OCI-LY7 (cell line): ENCODE results near the gene XRCC6. TPM values are rescaled to one million over a fixed set of nuclear protein-coding genes. Genes with fewer than 3 reads are reported as not detected.
"Not testable (repeated sequence)": the region's sequence is repeated elsewhere in the genome, so short reads cannot be mapped to it uniquely, and the experiment has no call there.

Experiments used
- BruUV-seq: library from RNA; stranded (reverse); fragments of 400-500 nt; replicated peaks from 2 replicates; lab custom pipeline; 2021; lab: Mats Ljungman, UMichigan
- CTCF ChIA-PET: fragments of 300-600 bp; sonication (Branson Sonifier 250); formaldehyde crosslinking; loops from one replicate; lab custom pipeline; 2022; ENCODE audit warnings: antibody characterized with exemption; ENCODE audit not compliant: unreplicated experiment; lab: Charles Lee
- POLR2A ChIA-PET: fragments of 300-600 bp; sonication (Branson Sonifier 250); formaldehyde crosslinking; loops from one replicate; lab custom pipeline; 2022; ENCODE audit warnings: antibody characterized with exemption; lab: Charles Lee
- DNase-seq: peaks from one replicate; pipeline ENCODE4 v3.0.0-alpha.2; 2015; ENCODE audit warnings: low spot score
- H2AFZ ChIP-seq: fragments of 200-600 bp; sonication (generic), shearing (Covaris generic); 2 replicates; pipeline ENCODE4 v1.6.1; 2014; ENCODE audit warnings: mild to moderate bottlenecking, antibody characterized with exemption, low read length, moderate library complexity
- H3K27ac ChIP-seq: fragments of 200-600 bp; sonication (generic); 2 replicates; pipeline ENCODE4 v1.5.1; 2014; ENCODE audit warnings: mixed run types, low read depth, mild to moderate bottlenecking, moderate library complexity, low read length, inconsistent platforms; ENCODE audit not compliant: poor library complexity, severe bottlenecking
- H3K36me3 ChIP-seq: fragments of 200-600 bp; sonication (generic); 2 replicates; pipeline ENCODE4 v1.6.1; 2014; ENCODE audit warnings: mild to moderate bottlenecking, antibody characterized with exemption, low read length, moderate library complexity, mixed read lengths; ENCODE audit not compliant: insufficient read depth
- H3K4me1 ChIP-seq: fragments of 200-600 bp; sonication (generic); 2 replicates; pipeline ENCODE4 v1.5.1; 2014; ENCODE audit warnings: mild to moderate bottlenecking, low read length; ENCODE audit not compliant: insufficient read depth, poor library complexity, severe bottlenecking
- H3K4me2 ChIP-seq: fragments of 200-600 bp; sonication (generic); 2 replicates; pipeline ENCODE4 v1.6.1; 2014; ENCODE audit warnings: mild to moderate bottlenecking, low read length
- H3K4me3 ChIP-seq: fragments of 200-600 bp; sonication (generic); 2 replicates; pipeline ENCODE4 v1.5.1; 2014; ENCODE audit warnings: mild to moderate bottlenecking, low read depth, low read length; ENCODE audit not compliant: poor library complexity, severe bottlenecking
- H3K79me2 ChIP-seq: fragments of 200-600 bp; sonication (generic); 2 replicates; pipeline ENCODE4 v1.6.1; 2016; ENCODE audit warnings: low read depth, mild to moderate bottlenecking, low read length, moderate library complexity, mixed read lengths; ENCODE audit not compliant: insufficient read depth
- H3K9me2 ChIP-seq: fragments of 200-600 bp; sonication (generic); 2 replicates; pipeline ENCODE4 v1.6.1; 2016; ENCODE audit warnings: mild to moderate bottlenecking, low read length, mixed read lengths; ENCODE audit not compliant: insufficient read depth
- H3K9me3 ChIP-seq: fragments of 200-600 bp; sonication (generic); 2 replicates; pipeline ENCODE4 v1.6.1; 2014; ENCODE audit warnings: mild to moderate bottlenecking, mixed run types, low read length, mixed read lengths
- H4K20me1 ChIP-seq: fragments of 200-600 bp; sonication (generic); 2 replicates; pipeline ENCODE4 v1.6.1; 2014; ENCODE audit warnings: mild to moderate bottlenecking, antibody characterized with exemption, low read length, moderate library complexity, mixed read lengths; ENCODE audit not compliant: insufficient read depth
- EZH2phosphoT487 ChIP-seq: fragments of 200-600 bp; sonication (generic); IDR thresholded peaks from 2 replicates; pipeline ENCODE4 v1.6.1; 2018; ENCODE audit warnings: low read depth, borderline replicate concordance, mild to moderate bottlenecking, mixed run types, antibody characterized with exemption, low read length, moderate library complexity, mixed read lengths
- intact Hi-C: fragments of 100-400 bp; cut with micrococcal nuclease; formaldehyde crosslinking; loops from one replicate; pipeline ENCODE4 v1.10.0; 2022; ENCODE audit not compliant: unreplicated experiment
- total RNA-seq, 2 experiments: library from RNA; depleted of rRNA in 1 of 2; stranded (reverse); fragments of >200 nt in 1 of 2; shearing (Covaris generic) in 1 of 2; gene quantifications; 2 replicates each; pipeline ENCODE4 v1.2.3, GENCODE V29; 2014 to 2022
- TF ChIP-seq, protein P1 (sequence below): fragments of 200-600 bp; sonication (generic); conservative IDR thresholded peaks from 2 replicates; pipeline ENCODE4 v1.5.1; 2014; ENCODE audit warnings: mild to moderate bottlenecking, antibody characterized with exemption, low read length, moderate library complexity, mixed read lengths

Gene XRCC6
- total RNA-seq, 2 experiments from 2014 or later: 378 to 426 TPM

DNA sequence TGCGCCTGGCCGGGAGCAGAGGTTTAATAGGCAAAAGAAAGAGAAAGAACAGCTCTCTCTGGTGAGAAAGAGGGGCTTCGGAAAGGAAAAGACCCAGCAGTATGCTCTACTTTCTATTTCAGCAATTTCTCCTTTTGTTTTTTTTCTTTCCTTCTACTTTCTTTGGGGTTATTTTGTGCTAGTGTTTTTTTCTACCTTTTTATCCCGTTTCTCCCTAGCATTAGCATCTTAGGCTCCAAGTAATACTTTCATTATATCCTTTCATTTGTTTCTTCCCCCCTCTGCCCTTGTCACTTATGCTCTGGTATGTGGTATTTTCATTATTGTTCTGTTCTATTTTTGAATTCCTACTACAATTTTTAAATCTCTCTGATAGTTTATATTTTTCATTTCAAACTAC lies 63.1 kb downstream of the XRCC6 start:
- H3K9me3 ChIP-seq: no peaks in the 10 kb centered on the region
- no TSS peak for BruUV-seq
- intact Hi-C loops: no loop called here
- ChIA-PET POLR2A (interaction anchor here (0.6 kb wide), 1 partner anchor 267 kb away, joined by 3 read pairs; no protein-coding TSS in a partner anchor), CTCF (interaction anchor here (0.6 kb wide), 1 partner anchor 9 kb away, joined by 3 read pairs; no protein-coding TSS in a partner anchor)
- no peak for TF ChIP-seq EZH2phosphoT487
- TF ChIP-seq, protein P1, sequence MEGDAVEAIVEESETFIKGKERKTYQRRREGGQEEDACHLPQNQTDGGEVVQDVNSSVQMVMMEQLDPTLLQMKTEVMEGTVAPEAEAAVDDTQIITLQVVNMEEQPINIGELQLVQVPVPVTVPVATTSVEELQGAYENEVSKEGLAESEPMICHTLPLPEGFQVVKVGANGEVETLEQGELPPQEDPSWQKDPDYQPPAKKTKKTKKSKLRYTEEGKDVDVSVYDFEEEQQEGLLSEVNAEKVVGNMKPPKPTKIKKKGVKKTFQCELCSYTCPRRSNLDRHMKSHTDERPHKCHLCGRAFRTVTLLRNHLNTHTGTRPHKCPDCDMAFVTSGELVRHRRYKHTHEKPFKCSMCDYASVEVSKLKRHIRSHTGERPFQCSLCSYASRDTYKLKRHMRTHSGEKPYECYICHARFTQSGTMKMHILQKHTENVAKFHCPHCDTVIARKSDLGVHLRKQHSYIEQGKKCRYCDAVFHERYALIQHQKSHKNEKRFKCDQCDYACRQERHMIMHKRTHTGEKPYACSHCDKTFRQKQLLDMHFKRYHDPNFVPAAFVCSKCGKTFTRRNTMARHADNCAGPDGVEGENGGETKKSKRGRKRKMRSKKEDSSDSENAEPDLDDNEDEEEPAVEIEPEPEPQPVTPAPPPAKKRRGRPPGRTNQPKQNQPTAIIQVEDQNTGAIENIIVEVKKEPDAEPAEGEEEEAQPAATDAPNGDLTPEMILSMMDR: no peak
- no peak overlapping the region for H3K27ac ChIP-seq
- peaks cover 34% of the 10 kb centered on the region for H3K4me1 ChIP-seq
- H3K4me2 ChIP-seq: no peak overlapping the region; the same call in 1 of the 2 replicates
- H3K9me2 ChIP-seq: no peaks in the 10 kb centered on the region
- H3K4me3 ChIP-seq: no peak overlapping the region
- peaks cover 94% of the 10 kb centered on the region for H3K79me2 ChIP-seq
- no peak for DNase-seq
- no peak overlapping the region for H2AFZ ChIP-seq
- peaks cover 19% of the 10 kb centered on the region for H4K20me1 ChIP-seq
- peaks cover 48% of the 10 kb centered on the region for H3K36me3 ChIP-seq

DNA sequence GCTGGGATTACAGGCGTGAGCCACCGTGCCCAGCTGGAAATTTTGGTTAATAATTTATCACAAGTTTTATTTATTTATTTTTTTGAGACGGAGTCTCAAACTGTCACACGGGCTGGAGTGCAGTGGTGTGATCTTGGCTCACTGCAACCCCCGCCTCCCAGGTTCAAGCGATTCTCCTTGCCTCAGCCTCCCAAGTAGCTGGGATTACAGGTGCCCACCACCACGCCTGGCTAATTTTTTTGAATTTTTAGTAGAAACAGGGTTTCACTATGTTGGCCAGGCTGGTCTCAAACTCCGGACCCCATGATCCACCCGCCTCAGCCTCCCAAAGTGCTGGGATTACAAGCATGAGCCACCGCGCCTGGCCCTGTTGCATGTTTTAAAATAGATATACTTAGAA lies 65.8 kb downstream of the XRCC6 start:
- peak overlapping the region; percentile 87 for H3K4me3 ChIP-seq

DNA sequence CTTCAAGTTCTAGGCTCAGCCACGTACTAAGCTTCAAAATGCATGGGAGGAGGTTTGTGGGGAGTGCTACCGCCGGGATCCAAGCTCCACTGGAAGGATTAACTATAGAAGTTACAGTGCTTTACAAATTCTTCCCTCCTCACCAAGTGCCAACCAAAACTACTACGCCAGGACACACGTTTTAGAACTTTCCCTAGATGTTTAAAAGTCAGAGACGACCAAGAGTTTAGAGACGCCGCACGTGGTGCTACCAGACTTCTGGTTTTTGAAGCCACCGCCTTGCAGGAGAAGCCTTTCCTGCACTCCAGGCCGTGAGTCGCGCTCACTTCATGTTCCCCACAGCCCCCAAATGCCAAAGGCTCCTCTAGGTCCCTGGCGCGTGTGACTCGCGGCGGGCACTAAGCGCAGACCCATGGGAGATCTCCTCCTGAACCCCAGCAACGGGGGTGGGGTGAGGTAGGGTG lies 66.8 kb downstream of the XRCC6 start:
- CTCF ChIA-PET: no interaction called here
- no peak for TF ChIP-seq EZH2phosphoT487
- TF ChIP-seq, protein P1: no peak

More for the DNA sequence above, 65.8 kb downstream of the XRCC6 start:
- peaks cover 24% of the 10 kb centered on the region for H3K36me3 ChIP-seq
- H4K20me1 ChIP-seq, CTCF ChIA-PET, H3K27ac ChIP-seq, DNase-seq, H2AFZ ChIP-seq, intact Hi-C loops, H3K9me3 ChIP-seq, H3K9me2 ChIP-seq, BruUV-seq: not testable (repeated sequence)
- H3K79me2 ChIP-seq: peaks cover 67% of the 10 kb centered on the region
- H3K4me2 ChIP-seq: peak overlapping the region; percentile 97
- POLR2A ChIA-PET: interaction anchor here (0.6 to 1.1 kb wide), 2 partner anchors 12 to 20 kb away, joined by 4 to 5 read pairs; no protein-coding TSS in a partner anchor
- peaks cover 41% of the 10 kb centered on the region for H3K4me1 ChIP-seq

More for the DNA sequence above, 66.8 kb downstream of the XRCC6 start:
- Histone ChIP-seq H3K4me1 (peaks cover 39% of the 10 kb centered on the region), H4K20me1 (no peaks in the 10 kb centered on the region), H3K9me3 (no peaks in the 10 kb centered on the region), H3K27ac (peak overlapping the region; percentile 83), H3K36me3 (peaks cover 17% of the 10 kb centered on the region), H3K9me2 (no peaks in the 10 kb centered on the region), H3K79me2 (peaks cover 57% of the 10 kb centered on the region), H3K4me3 (peak overlapping the region; percentile 87), H3K4me2 (peak overlapping the region; percentile 97), H2AFZ (peak overlapping the region; percentile 90; the same call in 1 of the 2 replicates)
- peak; percentile 52 for DNase-seq
- BruUV-seq: TSS peak; percentile 74
- intact Hi-C loops: loop anchor here (2.0 kb wide), 2 partner anchors 21 to 259 kb away; partner anchors contain the start of gene CENPM
- POLR2A ChIA-PET: interaction anchor here (1.1 to 1.3 kb wide), 2 partner anchors 21 kb away, joined by 5 to 6 read pairs; no protein-coding TSS in a partner anchor
